K562 (cell line): ENCODE measurements around the gene CTSK. TPM values are rescaled to one million over a fixed set of nuclear protein-coding genes. Genes with fewer than 3 reads are reported as not detected.

Experiments
- ATAC-seq: fragments of 200-7000 bp; cut with Tn5 transposase; 3 replicates; pipeline ENCODE4 v1.9.1; 2020; ENCODE audit warnings: moderate library complexity
- BruUV-seq: library from RNA; stranded (reverse); fragments of 400-500 nt; replicated peaks from 2 replicates; lab custom pipeline; 2021; lab: Mats Ljungman, UMichigan
- CTCF ChIA-PET: fragments of 300-600 bp; formaldehyde crosslinking; extraction: SDS; loops from one replicate; lab custom pipeline; 2021; ENCODE audit warnings: low intra/inter-chr PET ratio; lab: Yijun Ruan, JAX
- POLR2A ChIA-PET: fragments of 300-600, 350-650 bp; sonication (Branson Sonifier 250); formaldehyde crosslinking; extraction: SDS; loops from one replicate; lab custom pipeline; 2021; ENCODE audit warnings: antibody characterized with exemption, inconsistent platforms; lab: Yijun Ruan, JAX
- DNase-seq, 4 experiments: peaks; one replicate each; pipeline versions ENCODE4 v3.0.0 to v3.0.0-alpha.2; 2011 to 2018; ENCODE audit warnings: low spot score in 3 of 4, mixed read lengths in 3 of 4; ENCODE audit errors: extremely low read depth in 1 of 4
- FAIRE-seq: peaks from 2 replicates; lab custom pipeline; 2011; peaks lifted over from hg19 to GRCh38; lab: Jason Lieb, UNC
- H2AFZ ChIP-seq: 2 replicates; pipeline ENCODE4 v1.6.0; 2011; ENCODE audit warnings: low read depth, low read length, control low read depth, inconsistent platforms
- H3K27ac ChIP-seq: fragments of 200-600 bp; 3 replicates; pipeline ENCODE4 v1.8.0; 2011; ENCODE audit warnings: low read depth, mild to moderate bottlenecking, control low read depth, inconsistent platforms, low read length, moderate library complexity, mixed read lengths; ENCODE audit errors: extremely low read depth
- H3K27me3 ChIP-seq, 2 experiments: fragments of 300-600 bp in 1 of 2; 2 replicates in 1 of 2; 3 replicates in 1 of 2; pipeline versions ENCODE4 v1.6.0 to v1.8.0; 2011; ENCODE audit warnings: inconsistent platforms in 2 of 2, low read length in 2 of 2, mild to moderate bottlenecking in 1 of 2, mixed read lengths in 1 of 2, moderate library complexity in 1 of 2; ENCODE audit not compliant: control insufficient read depth in 2 of 2, insufficient read depth in 2 of 2
- H3K36me3 ChIP-seq: fragments of 300-600 bp; 3 replicates; pipeline ENCODE4 v1.8.0; 2011; ENCODE audit warnings: mild to moderate bottlenecking, low read length, inconsistent platforms; ENCODE audit not compliant: control insufficient read depth, insufficient read depth
- H3K4me1 ChIP-seq, 2 experiments: fragments of 200-600 bp in 1 of 2; replicated peaks in 1 of 2; 2 replicates in 1 of 2; 3 replicates in 1 of 2; pipeline versions ENCODE4 v1.5.1 to v1.8.0; 2011; ENCODE audit warnings: inconsistent platforms in 2 of 2, low read length in 2 of 2, mild to moderate bottlenecking in 1 of 2, mixed read lengths in 1 of 2, moderate library complexity in 1 of 2; ENCODE audit not compliant: control insufficient read depth in 2 of 2, insufficient read depth in 2 of 2
- H3K4me2 ChIP-seq: 2 replicates; pipeline ENCODE4 v1.6.1; 2011; ENCODE audit warnings: low read length, control low read depth, inconsistent platforms, mixed read lengths; ENCODE audit not compliant: insufficient read depth
- H3K4me3 ChIP-seq: fragments of 200-600 bp; sonication (generic), shearing (Covaris generic); 2 replicates; pipeline ENCODE4 v1.5.1; 2016; ENCODE audit warnings: control low read depth, inconsistent platforms
- H3K79me2 ChIP-seq: fragments of 200-600 bp; 3 replicates; pipeline ENCODE4 v1.8.0; 2011; ENCODE audit warnings: low read length, inconsistent platforms; ENCODE audit not compliant: control insufficient read depth, insufficient read depth
- H3K9ac ChIP-seq, 2 experiments: 2 replicates each; pipeline versions ENCODE4 v1.6.0 to v1.6.1; 2011; ENCODE audit warnings: low read depth in 2 of 2, low read length in 2 of 2, control low read depth in 1 of 2, inconsistent platforms in 1 of 2, mild to moderate bottlenecking in 1 of 2, mixed read lengths in 1 of 2; ENCODE audit not compliant: insufficient read depth in 1 of 2
- H3K9me1 ChIP-seq: one replicate; pipeline ENCODE4 v1.6.0; 2011; ENCODE audit warnings: inconsistent platforms, mild to moderate bottlenecking, low read length, moderate library complexity; ENCODE audit not compliant: control insufficient read depth, insufficient read depth
- H3K9me3 ChIP-seq: replicated peaks from 2 replicates; pipeline ENCODE4 v1.5.1; 2011; ENCODE audit warnings: low read depth, low read length, inconsistent platforms; ENCODE audit not compliant: control insufficient read depth, insufficient read depth
- H4K20me1 ChIP-seq: replicated peaks from 2 replicates; pipeline ENCODE4 v1.6.1; 2011; ENCODE audit warnings: low read length, inconsistent platforms, mixed read lengths; ENCODE audit not compliant: control insufficient read depth, insufficient read depth
- C11orf30 ChIP-seq: fragments of 450-650 bp; IDR thresholded peaks from 2 replicates; pipeline ENCODE4 v1.6.1; 2016; ENCODE audit warnings: low read depth, mild to moderate bottlenecking
- E2F6 ChIP-seq, 2 experiments: IDR thresholded peaks; 2 replicates each; pipeline ENCODE4 v1.6.1; 2011; ENCODE audit warnings: borderline replicate concordance in 1 of 2, control low read depth in 1 of 2, low read depth in 1 of 2, low read length in 1 of 2, mild to moderate bottlenecking in 1 of 2, mixed read lengths in 1 of 2, moderate library complexity in 1 of 2; ENCODE audit not compliant: insufficient read depth in 1 of 2, insufficient read length in 1 of 2, poor library complexity in 1 of 2, severe bottlenecking in 1 of 2; ENCODE audit errors: extremely low read depth in 1 of 2
- FOXA1 ChIP-seq: fragments of 450-650 bp; IDR thresholded peaks from 2 replicates; pipeline ENCODE4 v1.6.1; 2016; ENCODE audit warnings: mild to moderate bottlenecking, borderline replicate concordance
- FOXP4 ChIP-seq: sonication (generic); formaldehyde crosslinking; IDR thresholded peaks from 2 replicates; pipeline ENCODE4 v1.8.0; 2022; ENCODE audit warnings: mild to moderate bottlenecking, missing genetic modification reagents, borderline replicate concordance
- HNRNPK ChIP-seq: fragments of 200-400 bp; formaldehyde crosslinking; IDR thresholded peaks from one replicate; pipeline ENCODE4 v1.6.1; 2018; ENCODE audit warnings: mild to moderate bottlenecking, low read depth, low read length; ENCODE audit not compliant: poor library complexity, severe bottlenecking
- MAFF ChIP-seq: IDR thresholded peaks from 2 replicates; pipeline ENCODE4 v1.6.1; 2012; ENCODE audit warnings: low read length, improper control_type of control experiment
- MAFG ChIP-seq: fragments of 450-650 bp; conservative IDR thresholded peaks from 2 replicates; pipeline ENCODE4 v1.6.1; 2016; ENCODE audit warnings: missing genetic modification characterization, missing compliant biosample characterization
- PPARD ChIP-seq: fragments of 250-450 bp; sonication (Bioruptor Pico); IDR thresholded peaks from 2 replicates; pipeline ENCODE4 v1.8.0; 2022; ENCODE audit warnings: inconsistent platforms, mild to moderate bottlenecking, moderate library complexity
- ZFX ChIP-seq: sonication (generic); formaldehyde crosslinking; IDR thresholded peaks from 2 replicates; pipeline ENCODE4 v1.8.0; 2022; ENCODE audit warnings: mild to moderate bottlenecking, missing genetic modification reagents, moderate library complexity
- ZNF316 ChIP-seq: fragments of 450-650 bp; IDR thresholded peaks from 2 replicates; pipeline ENCODE4 v1.6.1; 2016
- ZNF592 ChIP-seq: fragments of 450-650 bp; IDR thresholded peaks from 2 replicates; pipeline ENCODE4 v1.6.1; 2017; ENCODE audit warnings: antibody characterized with exemption, mild to moderate bottlenecking
- WGBS: fragments of 100-300 bp; shearing (Covaris generic); methylation state at CpG from one replicate; pipeline ENCODE4 v1.1.6; 2016; ENCODE audit warnings: low coverage, mixed read lengths; ENCODE audit not compliant: insufficient coverage; ENCODE audit errors: missing lambda C conversion rate; 5-methylcytosine and 5-hydroxymethylcytosine counted together
- in situ Hi-C: fragments of 300-500 bp; cut with MboI; formaldehyde crosslinking; loops from 4 replicates; pipeline ENCODE4 v1.15.0; 2018; ENCODE audit warnings: inconsistent platforms, mixed read lengths
- intact Hi-C: fragments of 100-400 bp; cut with micrococcal nuclease; formaldehyde crosslinking; loops from 2 replicates; pipeline ENCODE4 v1.14.2; 2022
- polyA plus RNA-seq, 8 experiments: library from polyadenylated mRNA; depleted of rRNA in 4 of 8; stranded (reverse) in 5 of 8; unstranded in 3 of 8; fragments of >200 nt; fragmentation: Nextera tagmentation in 2 of 8; fragmentation: Illumina TruSeq in 1 of 8; extraction: Ambion mirVana in 2 of 8; extraction: Trizol in 1 of 8; gene quantifications; 2 replicates each; pipeline versions ENCODE4 v1.2.1 to v1.2.3, GENCODE V29; 2011 to 2014; ENCODE audit warnings: inconsistent platforms in 1 of 8, missing spikeins in 1 of 8
- total RNA-seq, 7 experiments: library from RNA; depleted of rRNA in 6 of 7; stranded (reverse); fragments of >200 nt in 6 of 7; fragmentation: Illumina TruSeq in 2 of 7; extraction: Trizol in 2 of 7; gene quantifications; 2 replicates each; pipeline versions ENCODE4 v1.2.1 to v1.2.3, GENCODE V29; 2011 to 2021; ENCODE audit warnings: low replicate concordance in 1 of 7

Gene CTSK
- total and polyA plus RNA-seq, 9 of the 15 experiments (the other 6 are each of a cell fraction or from before 2014, with no cell fraction given), result 0.84 to 2.5 (median 1.3) TPM

- FAIRE-seq, result peak; percentile 81
- Histone ChIP-seq H3K27me3 (no peaks in the 10 kb centered on the region), H3K36me3 (no peaks in the 10 kb centered on the region), H2AFZ (peak overlapping the region; percentile 83), H3K4me2 (peak overlapping the region; percentile 58), H3K4me3 (no peak overlapping the region), H3K9ac (peak overlapping the region; percentile 19 to 44; a peak in 2 of 4 replicates), H3K9me3 (no peaks in the 10 kb centered on the region), H4K20me1 (no peaks in the 10 kb centered on the region), H3K27ac (peak overlapping the region; percentile 37), H3K9me1 (no peaks in the 10 kb centered on the region), H3K4me1 (peaks cover 0 to 18% of the 10 kb centered on the region in 2 experiments; a peak in 2 of 5 replicates), H3K79me2 (no peaks in the 10 kb centered on the region)
- in situ Hi-C loops (no loop called here), intact Hi-C loops (no loop called here)
- ChIA-PET CTCF (no interaction called here), POLR2A (interaction anchor here (0.6 to 1.5 kb wide), 4 partner anchors 7 to 89 kb away, joined by 3 to 4 read pairs (median 3); no protein-coding TSS in a partner anchor)
- peak; percentile 75 for ATAC-seq
- DNase-seq, result peak; percentile 28 to 35 (median 34)
- BruUV-seq, result no TSS peak
- TF ChIP-seq FOXP4 (CRISPR knock-in tag) (no peak), C11orf30 (peak; percentile 84), FOXA1 (no peak), PPARD (CRISPR knock-in tag) (no peak), ZFX (peak; percentile 30; the same call in 1 of the 2 replicates), MAFG (tag) (0 out of 2 replicates have a peak, but pooled peaks have one; percentile 24), ZNF316 (peak; percentile 86), MAFF (peak; percentile 26; the same call in 1 of the 2 replicates), E2F6 (IDR thresholded peaks at IDR 0.05; ENCODE audit: borderline replicate concordance in 1 of 2, extremely low read depth in 1 of 2, insufficient read depth in 1 of 2, insufficient read length in 1 of 2, low read depth in 1 of 2, low read length in 1 of 2, poor library complexity in 1 of 2, severe bottlenecking in 1 of 2) (peak in 1 of 2 experiments; percentile 44), ZNF592 (peak; percentile 23; the same call in 1 of the 2 replicates), HNRNPK (no peak)
- 27% methylated on average over 5 of the region's 12 CpGs for WGBS
Observed at GRCh38 chr1:150748878-150749719, 59.0 kb downstream of the CTSK start.
